Astrocyte of the hippocampus (primary cell): ENCODE measurements around the gene COPG2.
"Not testable (repeated sequence)": the region's sequence is repeated elsewhere in the genome, so short reads cannot be mapped to it uniquely, and the experiment has no call there.

Experiments
- DNase-seq: peaks from one replicate; pipeline ENCODE4 v3.0.0; 2011; ENCODE audit warnings: low read depth, low spot score

COPG2 gene

DNA sequence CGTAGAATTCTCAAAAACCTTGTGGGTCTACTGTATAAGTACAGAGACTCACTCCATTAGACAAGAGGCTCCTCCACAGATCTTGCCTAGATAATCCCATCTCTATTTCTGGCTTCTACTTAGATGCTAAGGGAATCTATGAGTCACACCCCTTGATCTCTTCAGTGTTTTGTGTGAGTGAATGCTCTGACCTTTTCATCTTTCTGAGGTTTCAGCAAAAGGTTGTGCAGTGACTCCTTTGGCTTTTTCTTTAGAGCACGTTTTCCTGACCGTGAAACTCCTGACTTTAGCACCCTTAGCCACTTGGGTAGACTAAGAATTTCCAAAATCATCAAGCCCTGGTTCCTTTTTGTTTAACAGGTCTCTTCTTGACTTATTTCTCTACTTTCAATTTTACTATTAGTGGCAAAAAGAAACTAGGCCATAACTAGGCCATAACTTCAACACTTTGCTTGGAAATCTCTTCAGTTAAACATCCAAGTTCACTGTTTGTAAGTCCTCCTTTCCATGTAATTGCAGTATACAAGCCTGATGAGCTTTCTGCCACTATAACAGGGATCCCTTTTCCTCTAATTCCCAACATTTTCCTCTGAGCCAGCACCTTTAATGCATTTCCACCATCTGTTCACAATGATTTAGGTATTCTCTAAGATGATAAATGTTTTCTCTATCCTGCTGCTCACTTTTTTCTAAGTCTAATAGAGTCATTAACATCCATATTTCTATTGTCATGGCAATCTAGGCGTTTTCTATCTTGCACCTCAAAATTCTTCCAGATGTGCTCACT is 19.4 kb downstream of the COPG2 start:
- peak; percentile 43 for DNase-seq

DNA sequence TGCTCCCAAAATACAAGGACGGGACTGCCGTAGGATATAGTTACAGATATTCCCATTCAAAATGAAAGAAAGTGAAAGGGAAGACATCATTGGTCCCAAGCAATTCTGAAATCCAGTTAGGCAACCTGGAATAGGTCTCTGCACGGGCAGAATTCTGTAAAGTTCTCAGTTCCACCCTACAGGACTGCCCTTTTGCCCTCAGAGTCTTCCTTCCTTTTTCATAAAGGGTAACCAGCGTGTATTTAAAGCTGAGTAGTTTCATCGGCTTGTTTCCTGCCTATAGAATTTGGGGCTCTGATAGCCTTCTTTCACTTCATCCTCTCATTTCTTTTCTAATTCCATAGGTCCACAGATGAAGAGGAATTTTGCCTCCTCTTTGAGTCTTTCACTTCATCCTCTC is 20.0 kb downstream of the COPG2 start:
- no peak for DNase-seq

DNA sequence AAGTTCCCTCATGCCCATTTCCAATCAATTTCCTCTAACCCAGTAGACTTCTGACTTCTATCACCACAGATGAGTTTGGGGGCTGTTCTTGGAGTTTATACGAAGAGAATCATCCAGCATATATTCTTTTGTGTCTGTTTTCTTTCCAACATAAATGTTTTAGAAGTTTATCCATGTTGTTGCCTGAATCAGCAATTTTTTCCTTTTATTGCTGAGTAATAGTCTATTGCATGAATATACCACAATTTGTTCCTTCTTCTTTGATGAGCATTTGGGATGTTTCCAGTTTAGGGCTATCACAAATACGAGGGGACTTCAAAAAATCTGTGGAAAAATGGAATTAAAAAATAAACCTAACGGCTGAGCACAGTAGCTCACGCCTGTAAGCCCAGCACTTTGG is 26.2 kb downstream of the COPG2 start:
- no peak for DNase-seq

DNA sequence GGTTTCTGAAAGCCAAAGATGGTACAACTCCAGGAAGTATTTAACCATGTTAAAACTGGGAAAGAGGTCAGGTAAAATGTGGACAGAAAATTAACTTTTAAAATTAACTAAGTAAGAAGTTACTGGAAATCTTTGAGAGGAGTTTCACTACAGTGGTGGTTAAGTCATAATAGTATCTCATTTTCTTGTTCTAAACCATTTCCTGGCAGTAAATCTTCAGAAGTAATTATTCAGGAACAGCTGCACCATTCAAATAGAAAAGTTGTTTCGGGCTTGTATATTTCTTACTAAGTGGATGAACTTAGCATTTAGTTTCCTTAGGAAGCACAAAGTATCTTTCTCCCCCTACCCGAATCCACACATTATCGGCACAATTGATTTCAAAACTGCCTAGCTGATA is 27.1 kb downstream of the COPG2 start:
- no peak for DNase-seq

DNA sequence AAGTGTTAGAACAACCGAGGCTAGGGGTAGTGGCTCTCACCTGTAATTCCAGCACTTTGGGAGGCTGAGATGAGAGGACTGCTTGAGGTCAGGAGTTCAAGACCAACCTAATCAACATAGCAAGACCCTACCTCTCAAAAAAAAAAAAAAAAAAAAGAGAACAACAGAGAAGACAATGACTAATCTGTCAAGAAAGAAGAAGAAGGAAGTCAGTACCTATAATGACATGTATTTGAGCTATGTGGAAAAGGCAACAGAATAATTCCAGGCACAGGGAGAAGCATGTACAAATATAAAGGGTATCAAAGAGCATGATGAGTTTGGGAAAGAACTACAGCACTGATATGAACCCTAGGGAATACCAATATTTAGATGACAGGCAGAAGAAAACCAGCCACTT is 27.5 kb downstream of the COPG2 start:
- DNase-seq, result no peak

DNA sequence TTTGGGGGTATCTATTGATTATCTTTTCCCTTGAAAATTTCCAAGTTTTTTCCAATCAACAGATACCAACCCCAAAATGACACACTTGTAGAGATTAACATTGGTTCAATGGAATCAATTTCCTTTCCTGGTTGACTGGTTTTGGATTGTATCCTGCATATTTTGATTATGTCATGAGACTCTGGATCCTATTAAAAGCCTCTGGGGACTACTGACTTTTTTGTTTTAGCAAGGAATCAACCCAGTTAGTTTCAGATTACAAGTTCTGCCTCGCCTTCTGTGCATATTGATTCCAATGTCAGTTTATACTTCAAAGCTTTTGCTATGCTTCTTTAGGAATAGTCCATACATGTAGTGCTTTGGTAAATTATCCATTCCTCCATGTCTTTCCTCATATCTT is 29.2 kb downstream of the COPG2 start:
- DNase-seq, result no peak

DNA sequence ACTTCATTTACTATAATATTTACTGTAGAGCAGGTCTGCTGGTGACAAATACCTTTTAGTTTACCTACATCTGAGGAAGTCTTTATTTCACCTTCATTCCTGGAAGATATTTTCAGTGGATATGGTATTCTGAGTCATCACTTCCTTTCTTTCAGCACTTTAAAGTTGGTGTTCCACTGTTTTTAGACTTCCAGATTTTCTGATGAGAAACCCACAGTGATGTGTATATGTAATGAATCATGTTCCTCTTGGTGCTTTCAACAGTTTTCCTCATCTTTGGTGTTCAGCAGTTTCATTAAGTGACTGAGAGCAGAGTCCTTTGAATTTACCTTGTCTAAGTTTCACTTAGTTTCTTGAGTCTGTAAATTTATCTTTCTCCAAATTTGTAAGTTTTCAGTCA is 36.4 kb downstream of the COPG2 start:
- peak; percentile 41 for DNase-seq

DNA sequence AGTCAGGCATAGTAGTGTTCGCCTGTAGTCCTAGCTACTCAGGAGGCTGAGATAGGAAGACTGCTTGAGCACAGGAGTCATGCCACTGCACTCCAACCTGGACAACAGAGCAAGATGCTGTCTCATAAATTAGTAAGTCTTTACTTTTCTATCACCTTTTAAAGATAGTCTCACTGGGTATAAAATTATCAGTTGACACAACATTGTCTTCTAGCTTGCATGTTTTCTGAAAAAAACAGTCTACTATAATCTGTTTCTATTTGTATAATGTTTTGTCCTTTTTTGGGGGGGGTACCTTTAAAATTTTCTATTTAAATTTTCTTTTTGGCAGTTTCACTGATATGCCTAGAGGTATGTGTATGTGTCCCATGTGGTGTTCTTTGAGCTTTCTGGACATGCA is 39.6 kb downstream of the COPG2 start:
- DNase-seq, result no peak

DNA sequence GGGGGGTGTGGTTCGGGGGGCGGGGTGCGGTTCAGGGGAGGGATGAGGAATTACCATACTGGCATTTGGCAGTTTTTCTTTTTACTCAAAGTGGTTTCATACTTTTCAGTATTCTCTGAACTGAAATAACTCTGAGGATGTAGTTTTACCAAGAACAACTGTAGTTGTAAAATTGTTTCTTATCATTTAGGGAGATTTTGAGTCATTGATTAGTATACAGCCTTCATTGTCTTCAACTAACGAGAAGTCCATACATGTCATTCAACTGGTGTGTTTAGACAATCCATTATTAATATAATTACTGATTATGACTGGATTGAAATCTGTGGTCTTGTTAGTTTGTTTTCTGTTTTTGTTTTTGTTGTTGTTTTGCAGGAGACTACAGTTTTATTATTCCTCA is 40.8 kb downstream of the COPG2 start:
- DNase-seq, result no peak

DNA sequence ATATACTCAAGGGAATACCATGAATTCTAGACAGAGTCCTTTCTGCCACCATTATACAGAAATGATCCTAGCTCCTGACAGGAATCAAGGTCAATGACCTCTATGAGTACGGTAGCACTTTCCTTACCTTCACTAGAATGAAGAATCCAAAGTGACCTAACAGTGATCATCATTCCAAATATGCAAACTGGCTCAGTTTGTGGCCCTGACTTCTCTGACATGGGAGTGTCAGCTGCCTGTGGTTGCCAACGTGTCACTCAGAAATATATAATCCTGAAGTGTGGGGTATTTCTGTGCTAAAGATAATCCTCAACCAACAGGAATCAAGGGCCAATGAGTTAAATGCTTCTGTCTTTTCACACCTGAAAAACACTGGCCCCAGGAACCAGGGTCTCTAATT is 45.7 kb downstream of the COPG2 start:
- peak; percentile 4 for DNase-seq

DNA sequence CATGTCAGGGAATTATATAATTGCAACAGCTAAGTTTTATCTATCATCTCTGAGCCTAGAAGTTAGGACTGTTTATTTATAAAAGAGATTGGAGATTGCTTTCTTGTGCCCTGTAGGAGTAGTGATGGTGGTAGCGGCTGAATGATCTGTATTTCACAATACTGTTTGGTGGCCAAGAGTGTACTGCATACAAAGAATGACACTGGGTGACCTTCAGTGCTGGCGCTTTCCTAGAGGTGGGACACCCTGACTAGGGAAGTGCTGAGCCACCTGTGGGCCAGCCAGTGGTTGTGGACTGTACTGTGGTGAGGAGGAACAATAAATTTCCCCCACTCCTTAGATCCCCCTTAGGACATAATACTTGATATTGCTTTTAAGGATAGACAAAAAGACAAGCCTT is 53.0 kb downstream of the COPG2 start:
- no peak for DNase-seq

DNA sequence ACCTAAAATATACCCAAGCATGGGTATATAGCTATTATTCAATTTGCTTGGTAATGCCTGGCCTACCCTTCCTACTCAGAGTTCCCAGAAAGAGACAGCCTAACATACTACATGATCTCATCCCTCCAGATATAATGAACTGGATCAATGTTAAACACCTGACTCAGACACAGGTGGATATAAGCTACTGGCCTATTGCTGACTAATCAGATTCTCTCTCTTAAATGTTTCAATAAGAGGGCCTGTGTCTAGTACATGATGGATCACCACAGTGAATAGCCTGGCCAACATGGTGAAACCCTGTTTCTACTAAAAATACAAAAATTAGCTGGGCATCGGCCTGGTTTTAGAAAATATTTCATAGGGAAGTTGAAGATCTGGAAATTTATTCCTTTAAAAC is 54.1 kb downstream of the COPG2 start:
- DNase-seq, result no peak

DNA sequence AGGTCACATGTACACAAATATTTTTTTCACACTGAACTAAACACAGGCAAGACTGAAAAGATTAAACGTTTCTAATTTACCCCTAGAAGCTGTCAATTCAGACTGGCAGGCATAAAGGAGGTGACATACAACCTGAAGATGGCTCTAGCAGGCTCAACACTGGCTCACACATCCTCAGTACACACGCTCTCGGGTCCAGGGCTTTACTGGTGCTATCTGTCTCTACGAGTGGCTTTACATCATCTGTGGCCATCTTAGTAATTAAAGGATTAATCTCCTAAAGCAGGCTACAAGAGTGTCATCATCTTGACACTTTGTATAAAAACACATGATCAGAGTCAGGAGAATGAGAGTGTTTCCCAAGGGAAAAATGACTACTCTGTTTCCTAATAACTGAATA is 57.3 kb downstream of the COPG2 start:
- DNase-seq, result no peak

DNA sequence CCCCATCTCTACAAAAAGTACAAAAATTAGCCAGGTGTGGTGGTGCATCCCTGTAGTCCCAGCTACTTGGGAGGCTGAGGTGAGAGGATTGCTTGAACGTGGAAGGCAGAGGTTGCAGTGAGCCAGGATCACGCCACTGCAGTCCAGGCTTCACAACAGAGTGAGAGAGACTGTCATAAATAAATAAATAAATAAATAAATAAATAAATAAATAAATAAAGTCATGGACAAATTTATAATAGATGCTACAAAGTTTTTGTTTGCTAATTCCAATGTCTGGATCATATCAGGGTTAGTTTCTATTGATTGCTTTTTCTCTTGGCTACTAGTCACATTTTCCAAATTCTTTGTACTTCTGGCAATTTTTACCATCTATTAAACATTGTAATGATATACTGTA is 61.5 kb downstream of the COPG2 start:
- not testable (repeated sequence) for DNase-seq

DNA sequence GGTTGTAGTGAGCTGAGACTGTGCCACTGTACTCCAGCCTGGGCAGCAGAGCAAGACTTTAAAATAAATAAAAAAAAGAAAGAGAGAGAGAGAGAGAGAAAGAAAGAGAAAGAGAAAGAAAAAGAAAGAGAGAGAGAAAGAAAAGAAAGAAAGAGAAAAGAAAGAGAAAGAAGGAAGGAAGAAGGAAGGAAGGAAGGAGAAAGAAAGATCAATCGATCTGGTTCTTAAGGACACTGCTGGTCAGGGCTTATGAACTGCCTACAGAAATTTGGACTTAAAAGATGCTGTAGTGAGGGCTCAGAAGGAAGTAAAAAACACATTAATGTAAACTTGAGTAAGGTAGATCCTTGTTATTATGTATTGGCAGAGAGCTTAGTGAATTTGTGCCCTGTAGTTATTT is 62.4 kb downstream of the COPG2 start:
- no peak for DNase-seq

DNA sequence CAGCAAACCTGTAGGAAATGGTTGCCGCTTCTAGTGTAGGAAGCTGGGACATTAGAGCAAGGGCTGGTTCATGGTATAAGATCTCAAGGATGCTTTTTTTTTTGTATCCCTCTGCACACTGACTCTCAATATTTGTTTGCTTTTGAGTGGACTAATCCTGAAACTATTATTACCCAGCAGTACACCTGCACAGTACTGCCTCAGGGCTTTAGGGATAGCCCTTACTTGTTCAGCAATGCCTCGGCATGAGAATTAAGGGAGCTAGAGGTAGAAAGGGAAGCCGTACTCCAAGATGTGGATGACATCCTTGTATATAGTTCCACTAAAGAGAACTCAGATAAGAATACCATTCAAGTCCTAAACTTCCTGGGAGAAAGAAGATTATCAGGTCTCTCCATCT is 70.5 kb downstream of the COPG2 start:
- no peak for DNase-seq

DNA sequence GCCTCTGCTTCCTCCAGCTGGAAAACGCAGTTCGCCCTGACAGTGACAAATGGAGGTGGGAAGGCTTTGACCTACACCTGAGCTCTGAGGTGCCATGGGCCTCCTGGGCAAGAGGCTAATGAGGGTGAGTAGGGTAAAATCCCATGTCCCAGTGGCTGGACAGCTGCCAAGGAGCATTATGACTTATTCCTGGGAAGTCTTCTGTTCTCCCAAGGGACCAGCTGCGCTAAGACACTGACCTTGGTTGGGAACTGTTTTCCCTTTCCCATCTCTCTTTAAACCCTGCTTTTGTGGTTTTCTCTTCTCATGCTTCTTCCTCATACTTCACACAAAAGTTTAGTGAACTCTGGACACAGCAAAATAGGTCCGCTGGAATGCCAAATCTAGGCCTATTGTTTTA is 72.6 kb downstream of the COPG2 start:
- DNase-seq, result peak; percentile 1

DNA sequence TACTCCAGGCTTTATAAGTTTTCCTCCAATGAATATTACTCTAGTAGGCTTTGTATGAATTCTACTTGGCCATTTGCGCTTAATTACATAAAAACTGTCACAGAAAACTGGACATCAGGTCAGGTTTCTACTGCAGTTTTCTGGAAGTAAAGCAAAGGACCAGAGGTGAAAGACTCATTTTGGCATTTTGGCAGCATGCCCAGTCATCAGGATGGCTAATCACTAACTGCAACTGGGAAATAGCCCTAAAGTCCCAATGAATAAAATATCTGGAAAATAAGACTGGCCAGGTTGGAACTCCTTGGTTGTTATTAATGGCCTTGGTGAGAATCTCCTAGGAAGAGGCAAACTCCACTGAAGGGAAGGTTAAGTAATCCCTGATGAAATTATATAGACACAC is 75.5 kb downstream of the COPG2 start:
- peak; percentile 7 for DNase-seq

DNA sequence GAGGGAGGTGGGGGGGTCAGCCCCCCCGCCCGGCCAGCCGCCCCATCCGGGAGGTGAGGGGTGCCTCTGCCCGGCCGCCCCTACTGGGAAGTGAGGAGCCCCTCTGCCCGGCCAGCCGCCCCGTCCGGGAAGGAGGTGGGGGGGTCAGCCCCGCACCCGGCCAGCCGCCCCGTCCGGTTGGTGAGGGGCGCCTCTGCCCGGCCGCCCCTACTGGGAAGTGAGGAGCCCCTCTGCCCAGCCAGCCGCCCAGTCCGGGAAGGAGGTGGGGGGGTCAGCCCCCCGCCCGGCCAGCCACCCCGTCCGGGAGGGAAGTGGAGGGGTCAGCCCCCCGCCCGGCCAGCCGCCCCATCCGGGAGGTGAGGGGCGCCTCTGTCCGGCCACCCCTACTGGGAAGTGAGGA is 77.1 kb downstream of the COPG2 start:
- DNase-seq, result not testable (repeated sequence)

DNA sequence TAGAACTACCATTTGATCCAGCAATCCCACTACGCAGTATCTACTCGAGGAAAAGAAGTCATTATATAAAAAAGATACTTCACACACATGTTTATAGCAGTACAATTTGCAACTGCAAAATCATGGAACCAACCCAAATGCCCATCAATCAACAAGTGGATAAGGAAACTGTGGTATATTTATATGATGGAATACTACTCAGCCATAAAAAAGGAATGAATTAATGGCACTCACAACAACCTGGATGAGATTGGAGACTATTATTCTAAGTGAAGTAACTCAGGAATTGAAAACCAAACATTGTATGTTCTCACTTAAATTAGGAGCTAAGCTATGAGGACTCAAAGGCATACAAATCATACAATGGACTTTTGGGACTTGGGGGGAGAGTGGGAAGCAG is 82.6 kb downstream of the COPG2 start:
- DNase-seq, result not testable (repeated sequence)

DNA sequence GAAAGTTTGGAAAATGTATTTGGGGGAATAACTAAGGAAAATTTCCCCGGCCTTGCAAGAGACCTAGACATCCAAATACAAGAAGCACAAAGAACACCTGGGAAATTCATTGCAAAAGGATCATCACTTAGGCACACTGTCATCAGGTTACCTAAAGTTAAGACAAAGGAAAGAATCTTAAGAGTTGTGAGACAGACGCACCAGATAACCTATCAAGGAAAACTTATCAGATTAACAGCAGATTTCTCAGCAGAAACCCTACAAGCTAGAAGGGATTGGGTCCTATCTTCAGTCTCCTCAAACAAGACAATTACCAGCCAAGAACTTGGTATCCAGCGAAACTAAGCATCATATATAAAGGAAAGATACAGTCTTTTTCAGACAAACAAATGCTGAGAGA is 93.4 kb downstream of the COPG2 start:
- DNase-seq, result not testable (repeated sequence)

DNA sequence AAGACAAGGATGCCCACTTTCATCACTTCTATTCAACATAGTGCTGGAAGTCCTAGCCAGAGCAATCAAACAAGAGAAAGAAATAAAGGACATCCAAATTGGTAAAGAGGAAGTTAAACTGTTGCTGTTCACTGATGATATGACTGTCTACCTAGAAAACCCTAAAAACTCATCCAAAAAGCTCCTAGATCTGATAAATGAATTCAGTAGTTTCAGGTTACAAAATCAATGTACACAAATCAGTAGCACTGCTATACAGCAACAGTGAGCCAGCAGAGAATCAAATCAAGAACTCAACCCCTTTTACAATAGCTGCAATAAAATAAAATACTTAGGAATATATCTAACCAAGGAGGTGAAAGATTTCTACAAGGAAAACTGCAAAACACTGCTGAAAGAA is 98.4 kb downstream of the COPG2 start:
- not testable (repeated sequence) for DNase-seq

DNA sequence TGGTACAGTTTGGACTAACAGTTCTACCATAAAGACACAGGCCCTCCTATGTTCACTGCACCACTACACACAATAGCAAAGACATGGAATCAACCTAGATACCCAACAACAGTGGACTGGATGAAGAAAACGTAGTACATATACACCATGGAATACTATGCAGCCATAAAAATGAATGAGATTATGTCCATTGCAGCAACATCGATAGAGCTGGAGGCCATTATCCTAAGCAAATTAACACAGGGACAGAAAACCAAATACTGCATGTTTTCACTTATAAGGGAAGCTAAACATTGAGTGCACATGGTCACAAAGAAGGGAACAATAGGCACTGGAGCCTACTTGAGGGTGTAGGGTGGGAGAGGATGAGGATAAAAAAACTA is 101.7 kb downstream of the COPG2 start:
- no peak for DNase-seq
